Kidney capillary endothelial cell (primary cell): ENCODE measurements around the gene MYH10.

Experiments
- DNase-seq: peaks from one replicate; pipeline ENCODE4 v3.0.0-alpha.2; 2018; ENCODE audit warnings: low spot score

Gene MYH10

GRCh38 chr17:8444494-8444893, 186.0 kb downstream of the MYH10 start:
- DNase-seq = no peak

DNA sequence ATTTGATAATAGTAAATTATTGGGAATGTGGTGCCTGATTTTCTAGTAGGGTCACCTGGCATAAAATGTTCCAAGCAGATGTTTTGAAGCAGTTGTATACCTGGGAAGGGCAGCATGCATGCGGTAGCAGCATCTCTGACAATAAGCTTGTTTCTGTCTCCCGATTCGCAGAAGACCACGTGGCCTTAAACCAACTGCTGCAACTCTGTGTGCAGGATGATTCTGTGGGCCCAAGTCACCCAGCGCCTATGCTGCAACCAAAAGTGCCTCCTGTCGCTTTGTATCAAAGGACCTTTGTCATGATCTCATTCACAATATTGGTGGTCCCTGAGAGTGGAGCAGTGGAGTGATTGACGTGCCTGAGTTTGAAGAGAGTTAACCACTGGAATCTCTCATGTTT, 186.8 kb downstream of the MYH10 start:
- DNase-seq = no peak

DNA sequence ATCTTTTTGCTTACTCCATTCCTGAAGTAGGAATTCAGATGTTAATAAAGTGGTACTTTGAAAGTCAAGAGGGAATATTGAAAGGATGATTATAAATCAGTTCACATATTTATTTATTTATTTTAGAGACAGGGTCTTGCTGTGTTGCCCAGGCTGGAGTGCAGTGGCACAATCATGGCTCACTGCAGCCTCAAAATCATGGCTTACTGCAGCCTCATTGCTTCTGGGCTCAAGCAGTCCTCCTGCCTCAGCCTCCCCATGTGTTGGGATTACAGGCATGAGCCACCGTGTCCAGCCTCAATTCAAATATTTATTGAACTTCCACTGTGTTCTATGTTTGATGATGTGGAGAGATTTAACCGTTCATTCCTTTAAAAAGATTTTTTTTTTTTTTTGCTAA, 188.2 kb downstream of the MYH10 start:
- no peak for DNase-seq

DNA sequence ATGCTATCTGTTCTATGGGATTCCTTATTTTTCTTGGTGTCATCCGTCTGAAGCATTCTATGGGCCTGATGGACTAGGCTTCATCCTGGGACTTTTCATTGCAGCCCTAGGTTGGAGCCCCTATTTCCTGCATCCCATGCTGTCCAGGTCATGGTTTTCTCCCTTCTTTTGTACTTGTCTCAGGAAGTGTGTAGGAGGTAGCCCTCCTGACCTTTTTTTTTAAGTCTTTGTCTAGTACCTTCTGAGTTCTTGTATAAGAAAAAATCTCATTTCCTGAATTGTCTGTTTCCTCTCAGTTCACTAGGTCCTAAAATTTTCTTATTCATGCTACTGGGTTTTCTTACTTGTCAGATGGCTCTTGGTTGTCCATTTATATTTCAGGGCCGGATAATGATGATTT, 188.8 kb downstream of the MYH10 start:
- DNase-seq = peak; percentile 47

- no peak for DNase-seq
Observed at GRCh38 chr17:8439681-8440080, 190.8 kb downstream of the MYH10 start.

- no peak for DNase-seq
Observed at GRCh38 chr17:8438441-8438840, 192.1 kb downstream of the MYH10 start.

DNA sequence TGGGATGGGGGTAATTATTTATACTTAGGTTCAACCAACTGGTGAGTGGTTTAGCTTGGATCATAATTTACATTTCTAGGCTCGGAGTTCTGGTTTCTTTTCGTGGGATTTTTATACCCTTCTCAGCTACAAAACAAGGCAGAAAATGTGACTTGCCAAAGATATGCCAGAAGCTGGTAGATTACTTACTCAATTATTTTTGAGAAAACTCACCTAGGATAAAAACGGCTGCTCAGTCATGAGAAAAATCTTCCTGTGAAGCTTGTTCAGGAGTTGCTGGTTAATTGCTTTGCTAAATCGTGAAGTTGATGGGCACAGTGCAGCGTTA, 193.7 kb downstream of the MYH10 start:
- DNase-seq = no peak

DNA sequence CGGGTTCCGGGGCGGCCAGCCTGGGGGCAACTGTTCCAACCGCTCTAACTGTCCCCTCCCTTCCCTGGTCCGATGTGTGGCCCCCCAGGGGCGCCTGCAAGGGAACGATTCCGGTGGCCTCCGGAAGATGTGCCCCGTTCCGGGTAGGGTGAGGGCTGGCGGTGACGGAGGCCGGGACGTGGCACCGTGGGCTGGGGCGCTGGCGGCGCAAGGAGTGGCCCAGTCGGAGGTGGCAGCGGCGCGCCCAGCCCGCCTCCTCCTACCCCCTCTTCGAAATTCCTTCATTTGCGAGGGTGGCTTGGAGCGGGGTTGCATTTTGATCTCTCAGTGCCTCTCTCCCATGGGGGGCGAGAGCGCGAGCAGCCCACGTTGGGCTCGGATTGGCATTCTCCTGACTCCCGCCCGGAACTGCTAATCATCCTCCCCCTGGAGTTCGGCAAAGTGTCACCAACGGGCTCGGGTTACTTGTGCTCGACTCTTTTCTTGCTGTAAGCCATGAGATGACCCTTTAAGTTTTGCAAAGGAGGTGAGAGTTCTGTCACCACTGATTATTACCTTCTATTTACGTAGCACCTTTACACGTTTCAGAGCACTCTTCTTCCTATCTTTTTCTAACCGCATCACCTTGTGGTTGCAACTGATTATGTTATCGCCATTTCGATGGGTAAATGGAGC, 194.2 kb downstream of the MYH10 start:
- peak; percentile 46 for DNase-seq

DNA sequence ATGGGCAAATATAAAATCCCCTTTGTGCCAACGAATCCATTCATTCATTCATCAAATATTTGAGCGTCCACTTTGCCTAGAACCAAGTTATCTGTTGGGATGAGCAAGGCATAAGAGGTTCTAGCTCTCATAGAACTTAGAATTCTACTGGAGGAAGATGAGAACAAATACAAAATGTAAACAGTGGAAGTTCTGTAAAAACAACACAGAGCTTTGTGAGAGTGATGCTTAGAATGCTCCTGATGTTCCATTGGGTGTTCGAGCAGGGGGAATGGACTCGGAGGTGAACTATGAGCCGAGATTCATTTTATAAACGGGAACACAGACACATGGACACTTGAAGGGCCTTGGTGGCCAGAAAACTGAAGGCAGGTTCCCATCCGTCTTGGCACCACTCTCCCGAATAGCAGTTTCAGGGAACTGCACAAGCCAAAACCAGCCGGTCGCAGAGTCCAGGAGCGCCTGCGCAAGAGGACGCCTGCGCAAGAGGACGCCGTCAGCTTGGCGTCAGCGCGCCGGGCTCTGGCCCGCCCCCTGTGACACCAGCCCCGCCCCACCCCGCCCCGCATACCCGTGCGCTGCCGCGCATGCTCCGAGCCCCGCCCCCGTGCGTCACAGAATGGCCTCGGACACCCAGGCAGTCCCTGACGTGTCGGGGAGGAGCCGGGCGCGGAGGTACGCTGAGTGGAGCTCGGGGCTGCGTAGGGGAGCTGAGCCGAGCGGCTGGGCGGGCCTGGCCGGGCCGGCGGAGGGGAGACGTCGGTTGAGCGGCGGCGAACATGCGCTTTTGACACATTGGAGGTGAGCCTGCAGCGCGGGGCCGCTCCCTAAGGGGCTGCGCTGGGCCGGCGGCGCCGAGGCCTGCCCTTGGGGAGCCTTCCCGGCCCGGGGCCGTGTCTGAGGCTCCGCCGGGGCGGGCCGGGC, 195.0 kb downstream of the MYH10 start, which contains the start of gene NDEL1:
Gene NDEL1 (plus strand): TSS at position 640 of the 924 bp plus-strand sequence. CDS start 8,388 bp downstream, outside the sequence.
- DNase-seq = peak; percentile 93

DNA sequence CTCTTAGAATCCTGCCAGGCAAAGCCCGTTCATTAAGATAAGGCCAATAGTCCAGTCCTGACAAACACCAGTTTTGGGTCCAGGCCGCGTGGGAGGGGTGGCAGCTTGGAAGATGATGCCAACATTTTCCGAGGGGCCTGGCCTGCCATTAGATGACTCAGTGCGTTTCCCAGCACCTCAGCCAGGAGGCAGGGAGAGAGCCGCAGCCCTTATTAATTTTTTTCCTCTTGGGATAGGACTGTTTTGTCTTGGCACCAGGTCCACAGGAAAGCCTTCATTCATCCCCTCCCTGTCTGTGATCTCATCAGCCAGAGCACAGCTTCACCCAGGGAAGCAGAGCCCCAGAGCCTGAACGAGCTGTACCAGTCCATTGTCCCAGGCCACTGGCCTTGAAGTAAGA, 199.6 kb downstream of the MYH10 start:
- no peak for DNase-seq

DNA sequence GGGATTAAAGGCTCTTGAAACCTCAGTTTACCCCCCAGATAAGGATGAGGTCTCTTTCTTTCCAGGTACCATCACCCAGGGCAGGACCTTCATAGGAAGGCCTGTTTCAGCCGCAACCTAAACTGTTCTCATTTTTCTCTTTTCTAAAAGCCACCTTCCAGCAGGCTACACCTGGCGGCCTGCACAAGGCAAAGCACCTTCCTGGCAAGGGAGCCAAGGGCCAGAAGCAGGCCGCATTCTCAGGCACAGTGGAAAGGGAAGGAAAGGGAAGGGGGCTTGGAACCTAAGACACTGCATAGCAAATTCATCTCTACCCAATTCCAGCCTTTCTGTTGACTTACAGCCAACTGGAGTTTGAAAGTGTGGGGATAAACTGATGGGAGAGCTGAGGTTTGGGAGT, 203.7 kb downstream of the MYH10 start:
- DNase-seq = no peak

DNA sequence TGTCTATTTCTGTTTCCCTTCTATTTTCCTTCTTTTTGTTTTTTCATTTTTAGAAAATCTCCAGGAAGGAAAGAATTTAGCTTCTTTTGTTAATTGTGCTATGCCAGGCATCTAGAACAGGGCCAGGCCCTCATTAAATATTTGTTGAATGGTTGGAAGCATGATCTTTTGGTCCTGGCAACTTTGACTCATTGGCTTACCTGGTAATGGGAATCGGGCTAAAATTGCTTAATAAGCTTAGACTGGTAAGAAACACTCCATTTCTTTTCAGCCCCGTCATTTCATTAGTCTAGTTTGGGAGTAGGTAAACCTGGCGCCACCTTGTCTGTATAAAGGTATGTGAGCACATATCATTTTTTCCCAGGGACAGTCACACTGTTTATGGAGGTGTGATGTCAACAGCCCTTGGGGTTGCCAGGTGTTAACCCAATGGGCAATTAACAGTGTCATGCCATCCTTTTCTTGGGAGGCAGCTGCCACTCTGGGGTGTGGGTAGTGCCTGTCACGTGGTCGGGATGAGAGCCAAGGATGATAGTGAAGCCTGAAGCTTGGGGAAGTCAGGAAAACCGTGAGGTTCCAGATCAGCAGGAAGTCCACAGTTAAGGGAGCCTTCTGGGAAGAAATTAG, 204.3 kb downstream of the MYH10 start:
- no peak for DNase-seq
